Activated naive CD4-positive, alpha-beta T cell treated with anti-CD3 and anti-CD28 coated beads, Interleukin-2, amount 50 U/mL, for 24 hours (primary cell): ENCODE measurements around the gene ALAD.
"Not testable (repeated sequence)": the region's sequence is repeated elsewhere in the genome, so short reads cannot be mapped to it uniquely, and the experiment has no call there.

Experiments used
- H3K27ac Mint-ChIP-seq: one replicate; pipeline ENCODE4 v1.8.0; 2021; ENCODE audit warnings: mild to moderate bottlenecking, mixed read lengths
- H3K27me3 Mint-ChIP-seq: one replicate; pipeline ENCODE4 v1.8.0; 2021; ENCODE audit warnings: mixed read lengths
- H3K36me3 Mint-ChIP-seq: one replicate; pipeline ENCODE4 v1.8.0; 2021; ENCODE audit warnings: mixed read lengths
- H3K4me1 Mint-ChIP-seq: one replicate; pipeline ENCODE4 v1.8.0; 2021; ENCODE audit warnings: mixed read lengths
- H3K4me3 Mint-ChIP-seq: one replicate; pipeline ENCODE4 v1.8.0; 2021; ENCODE audit warnings: mild to moderate bottlenecking, mixed read lengths
- H3K9me3 Mint-ChIP-seq: one replicate; pipeline ENCODE4 v1.8.0; 2021; ENCODE audit warnings: mixed read lengths

The ALAD gene

DNA sequence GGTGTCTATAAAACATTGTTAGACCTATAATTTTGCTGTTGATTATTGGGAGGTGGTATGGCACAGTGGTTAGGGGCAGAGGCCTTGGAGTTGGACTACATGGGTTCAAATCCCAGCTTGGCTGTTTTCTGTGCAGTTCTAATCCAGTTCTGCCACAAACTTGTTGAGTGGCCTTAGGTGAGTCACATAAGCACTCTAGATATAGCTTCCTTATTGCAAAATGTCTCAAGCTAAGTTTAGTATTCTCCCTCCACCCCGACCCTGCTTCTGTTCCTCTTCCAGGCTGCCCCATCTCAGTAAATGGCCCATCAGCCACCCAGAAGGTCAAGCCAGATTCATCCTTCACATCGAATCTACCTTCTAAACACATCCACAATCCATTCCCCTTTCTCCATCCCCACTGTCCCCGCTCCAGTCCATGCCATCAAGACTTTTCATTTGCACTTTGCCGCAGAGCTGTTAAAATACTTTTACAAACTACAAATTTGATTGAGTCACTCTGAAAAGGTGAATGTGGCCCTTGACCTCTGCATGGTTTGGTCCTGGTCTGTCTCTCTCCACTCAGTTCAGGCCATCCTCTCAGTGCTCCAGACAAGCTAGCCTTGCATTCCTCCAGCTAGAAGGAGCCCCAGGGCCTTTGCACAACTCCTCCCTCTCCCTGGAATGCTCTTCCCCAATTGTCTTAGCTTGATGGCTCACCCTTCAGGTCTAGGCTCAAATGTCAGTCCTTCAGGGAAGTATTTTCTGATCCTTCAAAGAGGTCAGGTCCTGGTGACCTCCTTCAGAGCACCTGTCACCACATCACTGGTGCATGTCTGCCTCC, 14.3 kb downstream of the ALAD start:
- H3K4me3 Mint-ChIP-seq = no peak overlapping the region
- H3K27me3 Mint-ChIP-seq = no peaks in the 10 kb centered on the region
- H3K27ac Mint-ChIP-seq = no peak overlapping the region
- peaks cover 6% of the 10 kb centered on the region for H3K36me3 Mint-ChIP-seq
- no peaks in the 10 kb centered on the region for H3K4me1 Mint-ChIP-seq
- no peaks in the 10 kb centered on the region for H3K9me3 Mint-ChIP-seq

DNA sequence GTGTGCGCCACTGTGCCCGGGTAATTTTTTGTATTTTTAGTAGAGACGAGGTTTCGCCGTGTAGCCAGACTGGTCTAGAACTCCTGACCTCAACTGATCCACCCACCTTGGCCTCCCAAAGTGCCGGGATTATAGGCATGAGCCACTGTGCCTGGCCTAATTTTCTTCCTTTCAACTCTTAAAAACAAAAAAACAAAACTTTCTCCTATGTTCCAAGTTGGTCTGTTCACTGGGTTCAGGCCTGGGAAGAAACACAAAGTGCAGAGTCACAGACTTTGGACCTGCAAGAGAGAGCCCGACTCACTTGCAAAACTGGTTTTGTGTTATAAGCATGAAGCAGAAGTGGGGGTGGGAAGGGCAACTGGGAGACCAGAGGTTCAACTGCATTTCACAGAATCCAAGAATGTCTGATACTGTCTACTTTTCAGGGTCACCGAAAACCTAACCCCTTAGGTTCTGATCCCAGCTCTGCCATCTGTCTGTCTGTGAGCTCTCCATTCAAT, 19.1 kb downstream of the ALAD start:
- H3K9me3 Mint-ChIP-seq = no peaks in the 10 kb centered on the region
- H3K4me3 Mint-ChIP-seq = no peak overlapping the region
- no peaks in the 10 kb centered on the region for H3K4me1 Mint-ChIP-seq
- H3K27me3 Mint-ChIP-seq = no peaks in the 10 kb centered on the region
- peak overlapping the region; percentile 23 for H3K27ac Mint-ChIP-seq
- no peaks in the 10 kb centered on the region for H3K36me3 Mint-ChIP-seq

DNA sequence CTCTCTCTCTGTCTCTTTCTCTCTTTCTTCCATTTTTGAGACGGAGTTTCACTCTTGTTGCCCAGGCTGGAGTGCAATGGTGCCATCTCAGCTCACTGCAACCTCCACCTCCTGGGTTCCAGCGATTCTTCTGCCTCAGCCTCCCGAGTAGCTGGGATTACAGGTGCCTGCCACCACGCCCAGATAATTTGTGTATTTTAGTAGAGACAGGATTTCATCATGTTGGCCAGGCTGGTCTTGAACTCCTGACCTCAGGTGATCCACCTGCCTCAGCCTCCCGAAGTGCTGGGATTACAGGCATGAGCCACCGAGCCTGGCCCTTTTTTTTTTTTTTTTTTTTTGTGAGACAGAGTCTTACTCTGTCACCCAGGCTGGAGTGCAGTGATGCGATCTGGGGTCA, 19.6 kb downstream of the ALAD start:
- H3K27me3 Mint-ChIP-seq, H3K4me3 Mint-ChIP-seq, H3K9me3 Mint-ChIP-seq, H3K36me3 Mint-ChIP-seq, H3K27ac Mint-ChIP-seq, H3K4me1 Mint-ChIP-seq: not testable (repeated sequence)

DNA sequence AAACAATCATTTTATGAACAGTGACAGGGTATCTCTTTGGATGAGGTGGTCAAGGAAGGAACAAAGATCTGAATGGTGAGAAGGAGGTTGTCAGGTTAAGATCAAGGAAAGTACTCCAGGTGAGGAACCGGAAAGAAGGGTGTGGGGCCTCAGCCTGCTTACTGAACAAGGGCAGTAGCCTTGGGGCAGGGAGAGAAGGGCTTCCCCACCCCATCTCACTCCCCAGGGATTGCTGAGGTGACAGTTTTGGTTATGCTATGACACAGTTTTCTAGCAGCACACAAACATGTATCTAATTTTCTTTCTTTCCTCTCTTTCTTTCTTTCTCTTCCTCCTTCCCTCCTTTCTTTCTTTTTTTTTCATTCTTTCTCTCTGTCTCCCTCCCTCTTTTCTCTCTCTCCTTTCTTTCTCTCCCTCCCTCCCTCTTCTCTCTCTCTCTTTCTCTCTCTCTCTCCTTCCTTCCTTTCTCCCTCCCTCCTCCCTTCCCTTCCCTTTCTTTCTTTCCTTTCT, 20.2 kb downstream of the ALAD start:
- no peak overlapping the region for H3K4me3 Mint-ChIP-seq
- no peaks in the 10 kb centered on the region for H3K36me3 Mint-ChIP-seq
- H3K9me3 Mint-ChIP-seq = no peaks in the 10 kb centered on the region

DNA sequence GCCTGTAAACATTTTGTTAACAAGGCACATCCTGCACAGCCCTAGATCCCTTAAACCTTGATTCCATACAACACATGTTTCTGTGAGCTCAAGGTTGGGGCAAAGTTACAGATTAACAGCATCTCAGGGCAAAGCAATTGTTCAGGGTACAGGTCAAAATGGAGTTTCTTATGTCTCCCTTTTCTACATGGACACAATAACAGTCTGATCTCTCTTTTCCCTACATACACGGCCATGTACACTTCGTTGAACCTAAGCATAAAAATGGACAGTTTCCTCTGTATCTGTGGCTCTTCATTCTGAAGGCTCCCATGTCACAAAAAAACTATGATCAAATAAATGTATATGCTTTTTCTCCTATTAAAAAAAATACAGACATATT, 21.3 kb downstream of the ALAD start:
- H3K4me1 Mint-ChIP-seq = peaks cover 10% of the 10 kb centered on the region
- H3K27me3 Mint-ChIP-seq, H3K4me3 Mint-ChIP-seq, H3K36me3 Mint-ChIP-seq, H3K27ac Mint-ChIP-seq, H3K9me3 Mint-ChIP-seq: not testable (repeated sequence)

More for the DNA sequence above, 20.2 kb downstream of the ALAD start:
- Mint-ChIP-seq H3K27ac (no peak overlapping the region), H3K4me1 (no peaks in the 10 kb centered on the region), H3K27me3 (no peaks in the 10 kb centered on the region)

DNA sequence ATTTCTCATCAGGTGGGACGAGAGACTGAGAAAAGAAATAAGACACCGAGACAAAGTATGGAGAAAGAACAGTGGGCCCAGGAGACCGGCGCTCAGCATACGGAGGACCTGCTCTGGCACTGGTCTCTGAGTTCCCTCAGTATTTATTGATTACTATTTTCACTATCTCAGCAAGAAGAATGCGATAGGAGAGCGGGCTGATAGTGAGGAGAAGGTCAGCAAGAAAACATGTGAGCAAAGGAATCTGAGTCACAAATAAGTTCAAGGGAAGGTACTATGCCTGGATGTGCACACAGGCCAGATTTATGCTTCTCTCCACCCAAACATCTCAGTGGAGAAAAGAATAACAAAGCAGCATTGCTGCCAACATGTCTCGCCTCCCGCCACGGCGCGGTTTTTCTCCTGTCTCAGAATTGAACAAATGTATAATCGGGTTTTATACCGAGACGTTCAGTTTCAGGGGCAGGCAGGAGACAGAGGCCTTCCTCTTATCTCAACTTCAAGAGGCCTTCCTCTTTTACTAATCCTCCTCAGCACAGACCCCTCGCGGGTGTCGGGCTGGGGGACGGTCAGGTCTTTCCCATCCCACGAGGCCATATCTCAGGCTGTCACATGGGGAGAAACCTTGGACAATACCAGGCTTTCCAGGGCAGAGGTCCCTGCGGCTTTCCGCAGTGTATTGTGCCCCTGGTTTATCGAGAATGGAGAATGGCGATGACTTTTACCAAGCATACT, 21.8 kb downstream of the ALAD start:
- H3K9me3 Mint-ChIP-seq, H3K27me3 Mint-ChIP-seq, H3K27ac Mint-ChIP-seq, H3K4me3 Mint-ChIP-seq, H3K36me3 Mint-ChIP-seq: not testable (repeated sequence)
- peaks cover 10% of the 10 kb centered on the region for H3K4me1 Mint-ChIP-seq

DNA sequence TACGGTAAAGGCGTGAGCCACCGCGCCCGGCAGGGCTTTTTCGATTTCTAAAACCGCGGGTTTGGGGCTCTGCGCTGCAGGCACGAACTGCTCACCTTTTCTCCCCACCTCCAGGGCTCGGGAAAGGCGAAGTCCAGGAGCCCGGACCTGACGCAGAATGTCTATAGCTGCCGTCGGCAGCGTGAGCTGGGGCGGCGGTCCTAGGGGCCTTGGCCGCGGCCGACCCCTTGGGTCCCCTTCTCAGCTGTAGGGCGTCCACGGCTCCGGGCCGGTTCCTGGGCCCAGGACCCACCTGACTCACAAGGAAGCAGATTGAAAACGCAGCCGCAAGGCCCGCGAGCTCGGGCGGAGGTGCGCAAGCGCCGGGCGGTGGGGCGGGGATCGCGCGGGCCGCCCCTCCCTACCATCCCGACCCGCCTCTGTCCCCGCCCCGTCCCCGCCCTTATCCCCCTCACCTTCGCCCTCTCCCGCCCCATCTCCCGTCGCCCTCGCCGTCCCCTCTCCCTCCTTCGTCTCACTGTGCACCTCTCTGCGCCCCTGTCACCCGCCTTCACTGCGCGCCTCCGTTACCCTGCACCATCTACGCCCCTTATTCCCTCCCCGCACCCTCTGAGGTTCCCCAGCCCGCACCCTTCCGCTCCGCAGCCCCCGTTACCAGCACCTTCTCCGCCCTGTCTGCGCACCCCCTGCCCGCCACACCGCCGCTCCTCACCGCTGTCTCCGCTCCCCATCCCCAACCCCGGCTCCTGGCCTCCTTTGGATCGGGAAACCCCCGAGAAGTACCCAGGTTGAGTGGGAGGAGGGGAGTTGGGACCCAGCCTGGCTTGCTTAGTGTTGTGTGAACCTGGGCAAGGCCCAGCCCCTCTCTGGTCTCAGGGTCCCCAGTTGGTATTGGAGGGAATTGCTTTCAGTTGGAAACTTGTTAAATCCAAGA, 24.2 kb downstream of the ALAD start, which contains the start of gene HDHD3:
TSS of gene HDHD3 (minus strand) at position 353 of the 934 bp plus-strand sequence. CDS start 2,632 bp downstream, outside the sequence.
- Mint-ChIP-seq H3K27me3 (no peaks in the 10 kb centered on the region), H3K4me1 (peaks cover 10% of the 10 kb centered on the region), H3K36me3 (no peaks in the 10 kb centered on the region), H3K9me3 (no peaks in the 10 kb centered on the region), H3K27ac (peak within 1 kb of the TSS; percentile 77), H3K4me3 (peak within 1 kb of the TSS; percentile 74)

DNA sequence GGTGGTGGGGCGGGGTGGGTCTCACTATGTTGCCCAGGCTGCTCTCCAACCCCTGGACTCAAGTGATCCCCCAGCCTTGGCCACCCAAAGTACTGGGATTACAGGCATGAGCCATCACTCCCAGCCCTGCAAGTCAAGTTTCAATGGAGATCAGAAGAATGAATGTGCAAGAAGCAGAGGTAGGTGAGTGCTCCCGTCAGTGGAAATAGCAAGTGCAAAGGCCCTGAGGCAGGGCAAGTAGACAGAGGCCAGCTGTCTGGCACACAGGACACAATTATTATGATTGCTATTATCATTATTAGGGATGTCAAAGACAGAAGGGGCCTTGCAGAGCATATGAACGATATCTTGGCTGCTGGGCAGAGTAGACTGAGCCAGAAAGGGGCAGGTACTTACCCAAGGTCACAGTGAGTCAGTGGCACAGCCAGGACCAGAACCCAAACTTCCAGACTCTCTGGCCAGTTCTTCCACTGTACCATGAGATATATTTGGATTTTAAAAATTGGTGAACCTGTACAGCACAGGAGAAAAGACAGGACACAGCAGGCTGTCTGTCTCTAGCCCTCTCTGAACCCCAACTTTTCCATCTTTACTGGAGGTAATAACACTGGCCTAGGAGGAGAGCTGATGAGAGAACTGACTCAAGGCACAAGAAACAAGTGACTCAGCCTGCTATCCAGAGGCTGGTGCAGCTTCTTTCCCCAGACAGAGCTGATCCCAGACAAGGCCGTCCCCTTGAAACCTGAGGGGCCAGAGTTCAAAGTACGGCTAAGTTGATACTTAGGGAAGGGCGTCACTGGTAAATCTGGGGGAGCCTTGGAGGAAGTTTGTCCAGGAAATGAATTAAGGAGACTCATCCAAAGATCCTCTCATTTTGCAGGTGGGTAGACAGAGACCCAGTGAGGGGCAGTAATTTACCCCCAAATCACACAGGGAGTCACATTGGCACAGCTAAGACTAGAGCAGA, 25.7 kb downstream of the ALAD start:
- no peaks in the 10 kb centered on the region for H3K9me3 Mint-ChIP-seq
- peak overlapping the region; percentile 77 for H3K27ac Mint-ChIP-seq

DNA sequence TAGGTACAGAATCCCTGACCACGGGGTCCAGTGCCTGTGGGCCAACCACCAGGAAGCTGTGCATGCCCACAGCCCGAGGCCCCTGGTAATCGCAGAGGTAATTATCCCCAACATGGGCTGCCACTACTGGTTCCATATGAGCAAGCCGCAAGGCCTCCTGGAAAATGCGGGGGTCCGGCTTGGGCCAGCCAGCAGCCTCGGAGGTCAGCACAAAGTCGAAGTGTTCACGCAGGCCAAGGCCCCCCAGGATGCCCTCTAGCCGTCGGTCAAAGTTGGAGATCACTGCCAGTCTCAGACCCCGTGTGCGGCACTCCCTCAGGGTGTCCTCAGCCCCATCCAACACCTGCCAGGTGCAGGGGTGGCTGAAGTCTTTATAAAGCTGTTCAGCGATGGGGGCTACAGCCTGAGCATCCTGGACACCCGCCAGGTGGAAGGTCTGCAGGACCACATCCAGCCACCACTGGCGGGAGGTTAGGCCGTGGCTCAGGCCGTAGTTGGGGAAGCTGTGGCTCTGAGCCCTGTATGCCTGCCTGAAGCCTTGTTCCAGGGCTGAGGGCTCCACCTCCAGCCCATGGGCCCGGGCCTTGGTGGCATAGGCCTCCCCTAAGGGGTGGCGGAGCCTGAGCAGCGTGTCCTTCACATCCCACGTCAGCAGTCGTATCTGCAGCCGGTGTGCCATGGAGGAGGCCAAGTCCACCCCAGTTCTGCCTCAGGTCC, 27.2 kb downstream of the ALAD start:
- Mint-ChIP-seq H3K27ac (no peak overlapping the region), H3K9me3 (no peaks in the 10 kb centered on the region), H3K27me3 (no peaks in the 10 kb centered on the region), H3K36me3 (no peaks in the 10 kb centered on the region), H3K4me3 (no peak overlapping the region), H3K4me1 (peaks cover 10% of the 10 kb centered on the region)

More for the DNA sequence above, 25.7 kb downstream of the ALAD start:
- Mint-ChIP-seq H3K27me3 (no peaks in the 10 kb centered on the region), H3K4me1 (peaks cover 10% of the 10 kb centered on the region), H3K4me3 (peak overlapping the region; percentile 72), H3K36me3 (no peaks in the 10 kb centered on the region)

DNA sequence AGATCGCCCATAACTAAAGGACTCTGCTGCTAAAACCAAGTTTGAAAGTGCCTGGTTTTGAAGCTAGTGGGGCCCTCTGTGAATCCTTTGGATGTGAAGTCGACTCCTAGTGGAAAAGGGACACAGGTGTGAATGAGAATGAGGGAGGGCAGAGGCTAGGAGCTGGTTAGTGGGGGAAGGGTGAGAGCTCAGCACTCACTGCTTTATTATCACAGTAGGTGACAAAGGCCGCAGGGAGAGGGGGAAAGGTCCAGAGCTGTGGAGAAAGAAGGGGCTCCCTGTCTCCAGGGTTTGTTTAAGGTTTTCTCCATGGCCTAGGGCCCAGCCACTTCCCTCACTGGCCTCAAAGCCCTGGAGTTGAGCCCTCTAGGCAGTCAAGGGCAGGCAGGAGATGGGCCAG, 27.8 kb downstream of the ALAD start:
- peaks cover 10% of the 10 kb centered on the region for H3K4me1 Mint-ChIP-seq
- no peaks in the 10 kb centered on the region for H3K27me3 Mint-ChIP-seq
- no peaks in the 10 kb centered on the region for H3K36me3 Mint-ChIP-seq
- H3K9me3 Mint-ChIP-seq = no peaks in the 10 kb centered on the region
- no peak overlapping the region for H3K27ac Mint-ChIP-seq
- no peak overlapping the region for H3K4me3 Mint-ChIP-seq

DNA sequence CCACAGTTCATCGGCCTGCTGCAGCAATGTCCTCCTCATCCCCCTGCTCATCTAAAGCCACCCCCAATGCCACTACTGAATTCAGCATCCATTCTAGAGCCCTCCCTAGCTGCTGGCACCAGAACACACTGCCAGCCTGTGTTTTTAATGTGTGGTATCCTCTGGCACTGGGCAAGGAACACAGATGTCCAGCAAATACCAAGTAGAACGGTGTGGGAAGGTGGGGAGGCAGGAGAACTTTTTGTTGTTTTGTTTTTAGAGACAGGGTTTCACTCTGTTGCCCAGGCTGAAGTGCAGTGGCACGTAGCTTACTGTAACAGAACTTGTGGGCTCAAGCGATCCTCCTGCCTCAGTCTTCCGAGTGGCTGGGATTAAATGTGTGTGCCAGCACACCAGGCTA, 29.0 kb downstream of the ALAD start:
- Mint-ChIP-seq H3K27ac (no peak overlapping the region), H3K4me1 (peaks cover 10% of the 10 kb centered on the region), H3K27me3 (no peaks in the 10 kb centered on the region), H3K36me3 (no peaks in the 10 kb centered on the region), H3K4me3 (no peak overlapping the region), H3K9me3 (no peaks in the 10 kb centered on the region)

DNA sequence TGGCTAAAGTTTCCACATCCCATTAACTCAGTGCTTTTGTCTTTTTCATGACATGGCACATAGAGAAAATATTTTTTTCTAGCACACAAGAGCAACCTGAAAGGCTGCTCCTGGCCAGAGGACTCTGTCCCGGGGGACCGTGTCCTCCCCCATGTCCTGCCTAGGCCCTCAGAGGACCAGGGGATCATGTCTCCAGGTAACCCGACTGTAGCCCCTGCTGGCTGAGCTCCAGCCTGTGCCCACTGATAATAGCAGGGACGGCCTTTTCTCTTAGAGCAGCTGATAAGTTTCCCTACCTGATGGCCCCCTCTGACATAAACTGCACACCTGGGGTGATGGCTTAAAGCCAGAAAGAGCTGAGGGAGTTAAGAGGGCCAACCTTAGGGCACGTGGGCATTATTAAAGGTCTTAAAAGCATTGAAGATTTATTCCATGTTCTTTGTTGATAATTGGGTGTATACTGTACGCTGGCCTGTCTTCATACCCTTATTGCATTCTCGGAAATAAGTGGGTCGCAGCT, 30.2 kb downstream of the ALAD start:
- no peaks in the 10 kb centered on the region for H3K27me3 Mint-ChIP-seq
- no peak overlapping the region for H3K27ac Mint-ChIP-seq
- no peak overlapping the region for H3K4me3 Mint-ChIP-seq
- H3K36me3 Mint-ChIP-seq = no peaks in the 10 kb centered on the region
- H3K4me1 Mint-ChIP-seq = peaks cover 10% of the 10 kb centered on the region
- H3K9me3 Mint-ChIP-seq = no peaks in the 10 kb centered on the region

DNA sequence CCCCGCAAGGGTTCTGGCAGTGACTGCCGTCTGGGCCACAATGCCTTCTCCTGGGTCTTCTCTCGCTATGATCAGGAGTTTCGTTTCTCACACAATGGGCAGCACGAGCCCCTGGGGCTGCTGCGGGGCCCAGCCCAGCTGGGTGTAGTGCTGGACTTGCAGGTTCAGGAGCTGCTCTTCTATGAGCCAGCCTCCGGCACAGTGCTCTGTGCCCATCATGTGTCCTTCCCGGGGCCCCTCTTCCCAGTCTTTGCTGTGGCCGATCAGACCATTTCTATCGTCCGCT, 31.3 kb downstream of the ALAD start:
- Mint-ChIP-seq H3K4me3 (no peak overlapping the region), H3K36me3 (no peaks in the 10 kb centered on the region)

More for the DNA sequence above, 31.3 kb downstream of the ALAD start:
- Mint-ChIP-seq H3K27me3 (no peaks in the 10 kb centered on the region), H3K9me3 (no peaks in the 10 kb centered on the region), H3K4me1 (no peaks in the 10 kb centered on the region), H3K27ac (no peak overlapping the region)
